Panc1 (cell line): ENCODE results near the gene SDK1. TPM values are rescaled to one million over a fixed set of nuclear protein-coding genes. Genes with fewer than 3 reads are reported as not detected.

Experiments used
- ATAC-seq: fragments of 200-7000 bp; cut with Tn5 transposase; 2 replicates; pipeline ENCODE4 v1.9.1; 2020; ENCODE audit warnings: mild to moderate bottlenecking, moderate library complexity
- BruUV-seq: library from RNA; stranded (reverse); fragments of 400-500 nt; replicated peaks from 2 replicates; lab custom pipeline; 2021; lab: Mats Ljungman, UMichigan
- CTCF ChIA-PET: fragments of 300-600 bp; sonication (Branson Sonifier 250); formaldehyde crosslinking; loops from one replicate; lab custom pipeline; 2022; ENCODE audit warnings: antibody characterized with exemption; lab: Charles Lee
- POLR2A ChIA-PET: fragments of 300-600 bp; sonication (Branson Sonifier 250); formaldehyde crosslinking; loops from one replicate; lab custom pipeline; 2022; ENCODE audit warnings: antibody characterized with exemption; lab: Charles Lee
- DNase-seq: peaks from one replicate; pipeline ENCODE4 v3.0.0-alpha.2; 2010; ENCODE audit warnings: low read depth, low spot score
- H3K27ac ChIP-seq: 2 replicates; pipeline ENCODE4 v1.5.1; 2011; ENCODE audit warnings: mild to moderate bottlenecking, low read length, inconsistent platforms
- H3K27me3 ChIP-seq: fragments of 200-500 bp; sonication (Bioruptor generic); 2 replicates; pipeline ENCODE4 v1.6.0; 2014; ENCODE audit warnings: low read length, inconsistent platforms; ENCODE audit not compliant: control insufficient read depth, insufficient read depth
- H3K36me3 ChIP-seq: fragments of 200-500 bp; sonication (Bioruptor generic); 2 replicates; pipeline ENCODE4 v1.5.1; 2014; ENCODE audit warnings: inconsistent platforms, mild to moderate bottlenecking, low read length, moderate library complexity; ENCODE audit not compliant: control insufficient read depth, insufficient read depth
- H3K4me1 ChIP-seq: 2 replicates; pipeline ENCODE4 v1.5.1; 2011; ENCODE audit warnings: inconsistent platforms, mild to moderate bottlenecking, low read length, moderate library complexity; ENCODE audit not compliant: control insufficient read depth, insufficient read depth
- H3K4me3 ChIP-seq, 2 experiments: 2 replicates each; pipeline ENCODE4 v1.5.1; 2011 to 2012; ENCODE audit warnings: low read depth in 2 of 2, low read length in 2 of 2, mild to moderate bottlenecking in 2 of 2, inconsistent platforms in 1 of 2, moderate library complexity in 1 of 2
- H3K9me3 ChIP-seq: fragments of 200-500 bp; sonication (Bioruptor generic); 2 replicates; pipeline ENCODE4 v1.5.1; 2014; ENCODE audit warnings: low read depth, mild to moderate bottlenecking, inconsistent platforms, low read length, moderate library complexity; ENCODE audit not compliant: control insufficient read depth, insufficient read depth
- CTCF ChIP-seq: fragments of 450-650 bp; IDR thresholded peaks from 2 replicates; pipeline ENCODE4 v1.5.1; 2017; ENCODE audit warnings: mild to moderate bottlenecking
- POLR2AphosphoS5 ChIP-seq: IDR thresholded peaks from 2 replicates; pipeline ENCODE4 v1.6.1; 2012; ENCODE audit warnings: mild to moderate bottlenecking, low read depth, low read length, moderate library complexity
- SIN3A ChIP-seq: IDR thresholded peaks from 2 replicates; pipeline ENCODE4 v1.6.1; 2012; ENCODE audit warnings: low read depth, mild to moderate bottlenecking, low read length, moderate library complexity, borderline replicate concordance; ENCODE audit not compliant: insufficient read depth
- TCF7L2 ChIP-seq: IDR thresholded peaks from 2 replicates; pipeline ENCODE4 v1.6.1; 2011; ENCODE audit warnings: mild to moderate bottlenecking, low read depth, low read length, inconsistent platforms
- in situ Hi-C: cut with HindIII; loops from 2 replicates; pipeline ENCODE4 v1.10.0; 2016; ENCODE audit warnings: low sequenced_read_pairs, low pct_unique_long_range_greater_than_20kb
- intact Hi-C: fragments of 100-400 bp; cut with micrococcal nuclease; formaldehyde crosslinking; loops from one replicate; pipeline ENCODE4 v1.10.0; 2022; ENCODE audit not compliant: unreplicated experiment
- total RNA-seq: library from RNA; stranded (reverse); gene quantifications from one replicate; pipeline ENCODE4 v1.2.1, GENCODE V29; 2021; ENCODE audit not compliant: unreplicated experiment
- TF ChIP-seq, protein P1 (sequence below), 2 experiments: IDR thresholded peaks; 2 replicates each; pipeline ENCODE4 v1.6.1; 2011 to 2012; ENCODE audit warnings: low read depth in 2 of 2, control low read depth in 1 of 2, low read length in 1 of 2, mild to moderate bottlenecking in 1 of 2, moderate library complexity in 1 of 2; ENCODE audit not compliant: insufficient read depth in 1 of 2

SDK1 gene
- total RNA-seq, 1 experiment from 2014 or later, result 47.4 TPM

- BruUV-seq, result no TSS peak
- TF ChIP-seq, protein P1, sequence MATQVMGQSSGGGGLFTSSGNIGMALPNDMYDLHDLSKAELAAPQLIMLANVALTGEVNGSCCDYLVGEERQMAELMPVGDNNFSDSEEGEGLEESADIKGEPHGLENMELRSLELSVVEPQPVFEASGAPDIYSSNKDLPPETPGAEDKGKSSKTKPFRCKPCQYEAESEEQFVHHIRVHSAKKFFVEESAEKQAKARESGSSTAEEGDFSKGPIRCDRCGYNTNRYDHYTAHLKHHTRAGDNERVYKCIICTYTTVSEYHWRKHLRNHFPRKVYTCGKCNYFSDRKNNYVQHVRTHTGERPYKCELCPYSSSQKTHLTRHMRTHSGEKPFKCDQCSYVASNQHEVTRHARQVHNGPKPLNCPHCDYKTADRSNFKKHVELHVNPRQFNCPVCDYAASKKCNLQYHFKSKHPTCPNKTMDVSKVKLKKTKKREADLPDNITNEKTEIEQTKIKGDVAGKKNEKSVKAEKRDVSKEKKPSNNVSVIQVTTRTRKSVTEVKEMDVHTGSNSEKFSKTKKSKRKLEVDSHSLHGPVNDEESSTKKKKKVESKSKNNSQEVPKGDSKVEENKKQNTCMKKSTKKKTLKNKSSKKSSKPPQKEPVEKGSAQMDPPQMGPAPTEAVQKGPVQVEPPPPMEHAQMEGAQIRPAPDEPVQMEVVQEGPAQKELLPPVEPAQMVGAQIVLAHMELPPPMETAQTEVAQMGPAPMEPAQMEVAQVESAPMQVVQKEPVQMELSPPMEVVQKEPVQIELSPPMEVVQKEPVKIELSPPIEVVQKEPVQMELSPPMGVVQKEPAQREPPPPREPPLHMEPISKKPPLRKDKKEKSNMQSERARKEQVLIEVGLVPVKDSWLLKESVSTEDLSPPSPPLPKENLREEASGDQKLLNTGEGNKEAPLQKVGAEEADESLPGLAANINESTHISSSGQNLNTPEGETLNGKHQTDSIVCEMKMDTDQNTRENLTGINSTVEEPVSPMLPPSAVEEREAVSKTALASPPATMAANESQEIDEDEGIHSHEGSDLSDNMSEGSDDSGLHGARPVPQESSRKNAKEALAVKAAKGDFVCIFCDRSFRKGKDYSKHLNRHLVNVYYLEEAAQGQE (IDR thresholded peaks at IDR 0.05; ENCODE audit: insufficient read depth in 1 of 2, low read depth in 2 of 2, low read length in 1 of 2), result no peak
- no peak for TF ChIP-seq SIN3A
- no peak for TF ChIP-seq POLR2AphosphoS5
- no peak for TF ChIP-seq TCF7L2
- no peak for TF ChIP-seq CTCF
Observed at GRCh38 chr7:4230352-4230751, 929.3 kb downstream of the SDK1 start.

GRCh38 chr7:4233146-4233545, 932.1 kb downstream of the SDK1 start:
- CTCF ChIA-PET, result no interaction called here
- H3K36me3 ChIP-seq, result no peaks in the 10 kb centered on the region
- H3K27me3 ChIP-seq, result no peaks in the 10 kb centered on the region
- no peaks in the 10 kb centered on the region for H3K4me1 ChIP-seq
- POLR2A ChIA-PET, result no interaction called here
- no peak for ATAC-seq
- intact Hi-C loops, result no loop called here
- H3K4me3 ChIP-seq, result no peak overlapping the region
- no peak for DNase-seq
- no peak overlapping the region for H3K27ac ChIP-seq
- in situ Hi-C loops, result no loop called here
- no peaks in the 10 kb centered on the region for H3K9me3 ChIP-seq
- no TSS peak for BruUV-seq
- no peak for TF ChIP-seq POLR2AphosphoS5
- TF ChIP-seq CTCF, result no peak
- TF ChIP-seq, protein P1 (IDR thresholded peaks at IDR 0.05; ENCODE audit: insufficient read depth in 1 of 2, low read depth in 2 of 2, low read length in 1 of 2), result no peak
- no peak for TF ChIP-seq TCF7L2
- TF ChIP-seq SIN3A, result no peak

More at GRCh38 chr7:4230352-4230751, 929.3 kb downstream of the SDK1 start:
- ChIA-PET CTCF (no interaction called here), POLR2A (no interaction called here)
- Histone ChIP-seq H3K27me3 (no peaks in the 10 kb centered on the region), H3K4me1 (no peaks in the 10 kb centered on the region), H3K4me3 (no peak overlapping the region), H3K36me3 (no peaks in the 10 kb centered on the region), H3K27ac (no peak overlapping the region), H3K9me3 (no peaks in the 10 kb centered on the region)
- ATAC-seq, result no peak
- in situ Hi-C loops, result no loop called here
- intact Hi-C loops, result no loop called here
- no peak for DNase-seq
